Erythroblast (primary cell): ENCODE data around the gene XPR1.

Experiments used
- GATA1 ChIP-seq: IDR thresholded peaks from 2 replicates; pipeline ENCODE4 v1.6.1; 2011; ENCODE audit warnings: low read depth, mild to moderate bottlenecking, control low read depth, low read length, moderate library complexity
- POLR2A ChIP-seq: IDR thresholded peaks from 2 replicates; pipeline ENCODE4 v1.6.1; 2011; ENCODE audit warnings: mild to moderate bottlenecking, low read length

- TF ChIP-seq POLR2A (no peak), GATA1 (no peak)
These were observed 296.0 kb downstream of the XPR1 start for GRCh38 chr1:180927841-180928240.
